RWPE1 (cell line): ENCODE measurements around the gene HTT.

ENCODE experiments used
- CTCF ChIA-PET: fragments of 350-600 bp; sonication (Branson Sonifier 250); formaldehyde crosslinking; extraction: SDS; loops from one replicate; lab custom pipeline; 2021; lab: Yijun Ruan, JAX
- POLR2A ChIA-PET: fragments of 400-600 bp; formaldehyde crosslinking; extraction: SDS; loops from one replicate; lab custom pipeline; 2020; ENCODE audit warnings: antibody characterized with exemption; ENCODE audit not compliant: low non-redundant PET; lab: Yijun Ruan, JAX
- DNase-seq: peaks from one replicate; pipeline ENCODE4 v3.0.0; 2012; ENCODE audit warnings: low spot score
- H3K27ac ChIP-seq: fragments of 450-650 bp; 2 replicates; pipeline ENCODE4 v1.5.1; 2017
- TF ChIP-seq, protein P1 (sequence below): fragments of 450-650 bp; conservative IDR thresholded peaks from 2 replicates; pipeline ENCODE4 v1.5.1; 2017; ENCODE audit warnings: low read depth, mild to moderate bottlenecking

HTT gene

DNA sequence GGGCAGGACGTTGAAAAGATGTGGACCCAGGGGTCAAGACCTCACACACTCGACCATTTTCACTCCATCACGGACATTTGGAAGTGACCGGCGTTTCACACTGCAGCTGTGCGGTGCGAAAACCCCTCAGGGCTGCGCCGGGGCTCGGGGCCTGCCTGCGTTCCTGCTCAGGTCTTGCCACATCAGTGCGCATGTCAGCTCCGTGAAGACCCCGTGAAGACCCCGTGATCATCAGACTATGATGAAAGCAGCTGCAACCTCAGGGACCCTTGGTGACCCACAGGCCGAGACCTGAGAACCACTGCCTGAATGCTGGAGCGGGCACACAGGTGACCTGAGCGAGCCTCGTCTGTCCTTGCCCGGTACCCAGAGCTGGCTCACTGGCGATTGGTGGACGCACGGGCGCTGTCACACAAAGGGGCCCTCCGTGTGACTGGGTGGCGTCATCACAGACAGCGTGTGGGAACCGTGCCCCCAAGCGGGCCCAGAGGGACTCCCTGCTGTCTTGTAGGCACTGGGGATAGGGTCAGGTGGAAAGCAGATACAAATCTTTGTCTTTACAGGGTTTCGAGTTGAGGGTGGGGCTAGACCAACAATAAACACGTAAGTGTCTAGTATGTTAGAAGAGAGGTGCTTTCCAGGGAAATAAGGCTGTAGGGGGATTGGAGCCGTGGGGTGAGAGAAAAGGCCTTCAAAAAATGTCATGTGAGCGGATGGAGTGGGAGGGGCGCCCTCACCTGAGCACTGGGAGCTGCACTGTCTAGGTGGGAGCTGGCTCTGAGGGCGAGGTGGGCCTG lies 187.1 kb downstream of the HTT start:
- CTCF ChIA-PET = no interaction called here
- POLR2A ChIA-PET = no interaction called here
- no peak for DNase-seq
- TF ChIP-seq, protein P1, sequence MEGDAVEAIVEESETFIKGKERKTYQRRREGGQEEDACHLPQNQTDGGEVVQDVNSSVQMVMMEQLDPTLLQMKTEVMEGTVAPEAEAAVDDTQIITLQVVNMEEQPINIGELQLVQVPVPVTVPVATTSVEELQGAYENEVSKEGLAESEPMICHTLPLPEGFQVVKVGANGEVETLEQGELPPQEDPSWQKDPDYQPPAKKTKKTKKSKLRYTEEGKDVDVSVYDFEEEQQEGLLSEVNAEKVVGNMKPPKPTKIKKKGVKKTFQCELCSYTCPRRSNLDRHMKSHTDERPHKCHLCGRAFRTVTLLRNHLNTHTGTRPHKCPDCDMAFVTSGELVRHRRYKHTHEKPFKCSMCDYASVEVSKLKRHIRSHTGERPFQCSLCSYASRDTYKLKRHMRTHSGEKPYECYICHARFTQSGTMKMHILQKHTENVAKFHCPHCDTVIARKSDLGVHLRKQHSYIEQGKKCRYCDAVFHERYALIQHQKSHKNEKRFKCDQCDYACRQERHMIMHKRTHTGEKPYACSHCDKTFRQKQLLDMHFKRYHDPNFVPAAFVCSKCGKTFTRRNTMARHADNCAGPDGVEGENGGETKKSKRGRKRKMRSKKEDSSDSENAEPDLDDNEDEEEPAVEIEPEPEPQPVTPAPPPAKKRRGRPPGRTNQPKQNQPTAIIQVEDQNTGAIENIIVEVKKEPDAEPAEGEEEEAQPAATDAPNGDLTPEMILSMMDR = no peak
- no peak overlapping the region for H3K27ac ChIP-seq

DNA sequence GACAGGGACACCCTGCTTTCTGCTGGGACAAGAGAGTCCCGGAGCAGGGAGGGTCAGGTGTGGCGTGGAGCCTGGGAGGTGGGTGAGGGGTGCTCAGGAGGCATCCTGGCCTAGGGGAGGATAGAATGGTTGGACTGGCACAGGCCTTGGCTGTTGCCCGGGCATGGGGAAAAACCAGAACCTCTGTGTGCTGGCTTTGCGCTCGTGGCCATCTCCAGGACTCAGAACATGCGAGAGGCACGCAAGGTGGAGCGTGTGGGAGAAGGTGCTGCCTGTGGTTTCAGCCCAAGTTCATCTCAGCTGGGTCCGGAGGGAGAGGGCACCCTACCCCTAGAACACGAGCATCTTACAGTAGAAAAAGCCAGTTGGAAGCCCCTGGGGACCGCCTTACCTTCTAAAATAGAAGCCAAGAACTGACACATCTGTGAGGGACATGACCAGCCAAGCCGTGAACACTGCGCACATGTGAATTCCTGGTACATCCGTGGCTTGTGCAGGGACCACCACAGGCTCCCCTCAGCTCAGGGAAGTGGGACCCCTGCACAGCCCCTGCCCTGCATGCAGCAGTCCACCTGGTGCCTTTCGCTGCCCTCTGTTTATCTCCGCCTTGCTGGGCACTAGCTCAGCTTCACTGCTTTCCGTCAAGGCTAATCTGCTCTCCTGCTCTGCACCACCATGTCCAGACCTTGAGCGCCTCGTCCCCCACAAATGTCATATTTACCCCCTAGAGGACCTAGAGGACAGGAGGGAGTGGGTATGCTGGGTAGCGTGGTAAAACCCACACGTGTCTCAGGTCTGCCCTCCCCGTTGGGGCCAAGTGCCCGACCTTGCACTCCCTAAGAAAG lies 187.9 kb downstream of the HTT start:
- POLR2A ChIA-PET = no interaction called here
- TF ChIP-seq, protein P1 = no peak
- DNase-seq = no peak
- H3K27ac ChIP-seq = no peak overlapping the region
- CTCF ChIA-PET = no interaction called here

DNA sequence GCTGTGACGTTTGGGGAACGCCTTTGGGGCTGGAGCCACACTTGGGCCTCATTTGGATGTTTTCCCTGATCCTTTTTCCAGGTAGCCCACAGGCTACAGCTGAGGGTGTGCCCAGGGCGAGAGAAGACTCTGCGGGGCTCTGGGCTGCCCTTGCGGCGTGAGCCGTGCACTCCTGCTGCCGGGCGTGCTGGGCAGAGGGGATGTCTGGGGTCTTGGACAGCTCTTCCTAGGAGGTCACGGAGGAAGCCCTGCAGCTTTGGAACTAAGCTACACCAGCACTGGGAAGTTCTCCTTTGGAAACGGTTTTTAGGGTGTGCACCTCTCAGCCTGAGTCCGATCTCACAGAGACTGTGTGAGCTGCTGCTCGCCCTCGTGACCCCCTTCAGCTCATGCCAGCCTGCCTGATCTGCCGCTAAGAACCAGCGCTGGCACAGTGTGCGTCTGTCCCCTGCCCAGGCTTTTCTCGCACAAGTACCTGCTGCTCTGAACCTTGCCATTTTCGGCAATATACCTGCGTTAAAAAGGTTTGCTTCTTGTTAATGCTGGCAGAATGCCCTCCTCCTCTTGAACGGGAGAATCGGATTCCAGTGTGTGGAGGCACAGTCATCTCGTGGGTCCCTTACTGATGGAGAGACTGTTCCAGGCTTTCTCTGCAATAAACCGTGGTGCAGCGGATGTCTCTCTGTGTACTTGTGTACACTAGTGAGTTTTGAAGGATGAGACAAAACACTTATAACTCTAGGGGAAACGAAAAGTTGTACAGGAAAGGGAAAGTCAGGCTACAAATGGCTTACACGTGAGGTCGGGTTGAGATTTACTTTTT lies 188.8 kb downstream of the HTT start:
- ChIA-PET CTCF (no interaction called here), POLR2A (no interaction called here)
- no peak overlapping the region for H3K27ac ChIP-seq

DNA sequence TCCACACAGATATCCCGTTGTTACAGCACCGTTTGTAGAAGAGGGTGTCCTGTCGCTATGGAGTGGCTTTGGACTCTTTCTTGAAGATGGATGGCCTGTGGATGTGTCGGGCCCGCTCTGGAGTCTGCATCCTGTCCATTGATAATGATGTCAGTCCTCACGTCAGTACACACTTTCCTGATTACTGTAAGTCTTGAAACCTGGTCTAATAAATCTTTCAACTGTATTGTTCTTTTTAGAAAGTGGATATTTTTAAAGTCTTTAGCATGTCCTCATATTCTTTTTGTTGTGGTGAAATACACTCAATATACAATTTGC lies 189.4 kb downstream of the HTT start:
- CTCF ChIA-PET = no interaction called here
- TF ChIP-seq, protein P1 = no peak
- POLR2A ChIA-PET = no interaction called here
- DNase-seq = no peak
- no peak overlapping the region for H3K27ac ChIP-seq

More for the DNA sequence above, 188.8 kb downstream of the HTT start:
- TF ChIP-seq, protein P1 = no peak
- no peak for DNase-seq

DNA sequence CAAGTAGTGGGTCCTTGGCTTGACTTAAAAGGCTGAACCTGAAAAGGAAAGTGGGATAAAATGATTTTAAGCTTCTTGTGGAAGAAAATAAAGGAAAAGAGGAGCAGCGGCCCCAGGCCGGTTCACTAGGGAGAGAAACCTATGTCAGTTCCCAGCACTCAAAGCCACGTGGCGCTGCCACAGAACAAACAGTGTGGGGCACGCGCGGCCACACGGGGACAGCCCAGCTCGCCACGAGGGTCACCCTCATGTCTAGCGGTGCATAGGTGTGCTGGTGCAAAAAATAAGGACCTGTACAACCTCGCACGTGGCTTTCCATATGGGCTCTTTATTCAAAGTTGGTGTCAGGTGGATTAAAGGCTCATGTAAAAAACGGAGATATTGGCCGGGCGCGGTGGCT lies 191.6 kb downstream of the HTT start:
- no peak overlapping the region for H3K27ac ChIP-seq
- ChIA-PET CTCF (interaction anchor here (0.6 kb wide), 1 partner anchor 26 kb away, joined by 3 read pairs; no protein-coding TSS in a partner anchor), POLR2A (no interaction called here)
- no peak for DNase-seq
- TF ChIP-seq, protein P1 = no peak
